Coronary artery (tissue), 2 donors: ENCODE results near the gene TBC1D7.

Experiments used
- DNase-seq: peaks from one replicate; pipeline ENCODE4 v3.0.0-alpha.2; 2017; ENCODE audit warnings: low spot score
- H3K27ac ChIP-seq, 2 donors: fragments of 200-600 bp; sonication (generic); one replicate each; pipeline ENCODE4 v1.5.1; 2016 to 2019
- H3K4me3 ChIP-seq: fragments of 200-600 bp; sonication (generic); 2 replicates; pipeline ENCODE4 v1.5.1; 2016; ENCODE audit warnings: mild to moderate bottlenecking, moderate library complexity
- CTCF ChIP-seq: fragments of 200-600 bp; sonication (generic); IDR thresholded peaks from one replicate; pipeline ENCODE4 v1.5.1; 2019; ENCODE audit warnings: antibody characterized with exemption

Gene TBC1D7

GRCh38 chr6:13286181-13286580 lies 42.2 kb downstream of the TBC1D7 start:
- no peak for TF ChIP-seq CTCF
- H3K27ac ChIP-seq = no peak overlapping the region
- DNase-seq = peak; percentile 22
- no peak overlapping the region for H3K4me3 ChIP-seq

GRCh38 chr6:13285705-13286104 lies 42.6 kb downstream of the TBC1D7 start:
- no peak for DNase-seq

GRCh38 chr6:13284646-13285045 lies 43.7 kb downstream of the TBC1D7 start:
- Histone ChIP-seq H3K27ac (no peak overlapping the region), H3K4me3 (no peak overlapping the region)
- no peak for TF ChIP-seq CTCF
- DNase-seq = no peak

More at GRCh38 chr6:13285705-13286104, 42.6 kb downstream of the TBC1D7 start:
- Histone ChIP-seq H3K4me3 (no peak overlapping the region), H3K27ac (no peak overlapping the region)
- TF ChIP-seq CTCF = no peak

- TF ChIP-seq CTCF = no peak
- H3K4me3 ChIP-seq = no peak overlapping the region
Observed at GRCh38 chr6:13283331-13283730, 45.0 kb downstream of the TBC1D7 start.

GRCh38 chr6:13282393-13283069 lies 45.8 kb downstream of the TBC1D7 start:
- Histone ChIP-seq H3K27ac (no peak overlapping the region), H3K4me3 (no peak overlapping the region)
- no peak for DNase-seq
- no peak for TF ChIP-seq CTCF

More at GRCh38 chr6:13283331-13283730, 45.0 kb downstream of the TBC1D7 start:
- H3K27ac ChIP-seq = no peak overlapping the region
- no peak for DNase-seq

- DNase-seq = no peak
- no peak for TF ChIP-seq CTCF
Observed at GRCh38 chr6:13281686-13282085, 46.7 kb downstream of the TBC1D7 start.

GRCh38 chr6:13280254-13280653 lies 48.1 kb downstream of the TBC1D7 start:
- H3K27ac ChIP-seq = no peak overlapping the region
- no peak for TF ChIP-seq CTCF
- H3K4me3 ChIP-seq = no peak overlapping the region
- no peak for DNase-seq

More at GRCh38 chr6:13281686-13282085, 46.7 kb downstream of the TBC1D7 start:
- H3K4me3 ChIP-seq = no peak overlapping the region
- H3K27ac ChIP-seq = no peak overlapping the region
